Endothelial cell of umbilical vein (primary cell): ENCODE data around the gene TBX20. TPM values are rescaled to one million over a fixed set of nuclear protein-coding genes. Genes with fewer than 3 reads are reported as not detected.

Experiments used
- BruUV-seq: library from RNA; stranded (reverse); fragments of 400-500 nt; replicated peaks from 2 replicates; lab custom pipeline; 2021; lab: Mats Ljungman, UMichigan
- CTCF ChIA-PET: fragments of 300-600, 350-600 bp; sonication (Branson Sonifier 250); formaldehyde crosslinking; loops from one replicate; lab custom pipeline; 2021; ENCODE audit warnings: antibody characterized with exemption, inconsistent platforms; lab: Charles Lee
- POLR2A ChIA-PET: fragments of 300-600, 350-600 bp; sonication (Branson Sonifier 250); formaldehyde crosslinking; loops from one replicate; lab custom pipeline; 2021; ENCODE audit warnings: antibody characterized with exemption, inconsistent platforms; lab: Charles Lee
- DNase-seq: peaks from one replicate; pipeline ENCODE4 v3.0.0-alpha.2; 2011; ENCODE audit warnings: low read depth, low spot score
- FAIRE-seq: peaks from 2 replicates; lab custom pipeline; 2011; peaks lifted over from hg19 to GRCh38; lab: Jason Lieb, UNC
- H2AFZ ChIP-seq: 2 replicates; pipeline ENCODE4 v1.6.0; 2012; ENCODE audit warnings: low read depth, low read length, control low read depth, inconsistent platforms
- H3K27ac ChIP-seq: 2 replicates; pipeline ENCODE4 v1.5.1; 2011; ENCODE audit warnings: low read depth, mild to moderate bottlenecking, control low read depth, low read length, moderate library complexity; ENCODE audit not compliant: insufficient read depth
- H3K27me3 ChIP-seq, 2 experiments: 2 replicates each; pipeline versions ENCODE4 v1.6.0 to v1.6.1; 2011; ENCODE audit warnings: low read length in 2 of 2, mixed read lengths in 1 of 2; ENCODE audit not compliant: control insufficient read depth in 2 of 2, insufficient read depth in 2 of 2
- H3K36me3 ChIP-seq, 2 experiments: 2 replicates in 1 of 2; 3 replicates in 1 of 2; pipeline ENCODE4 v1.5.1; 2011; ENCODE audit warnings: low read length in 2 of 2, mild to moderate bottlenecking in 1 of 2, moderate library complexity in 1 of 2; ENCODE audit not compliant: control insufficient read depth in 2 of 2, insufficient read depth in 2 of 2; ENCODE audit errors: extremely low read depth in 1 of 2
- H3K4me1 ChIP-seq: 3 replicates; pipeline ENCODE4 v1.5.1; 2011; ENCODE audit warnings: mild to moderate bottlenecking, low read length; ENCODE audit not compliant: control insufficient read depth, insufficient read depth; ENCODE audit errors: extremely low read depth
- H3K4me2 ChIP-seq: 2 replicates; pipeline ENCODE4 v1.6.1; 2011; ENCODE audit warnings: low read length, control low read depth, mixed read lengths; ENCODE audit not compliant: insufficient read depth
- H3K4me3 ChIP-seq, 3 experiments: fragments of 200-600 bp in 1 of 3; sonication (generic), shearing (Covaris generic) in 1 of 3; replicated peaks in 1 of 3; 2 replicates each; pipeline ENCODE4 v1.5.1; 2011 to 2016; ENCODE audit warnings: control low read depth in 3 of 3, low read length in 3 of 3, mild to moderate bottlenecking in 2 of 3, inconsistent platforms in 1 of 3, low read depth in 1 of 3, moderate library complexity in 1 of 3; ENCODE audit not compliant: insufficient read depth in 1 of 3
- H3K79me2 ChIP-seq: 2 replicates; pipeline ENCODE4 v1.6.0; 2012; ENCODE audit warnings: low read length, inconsistent platforms; ENCODE audit not compliant: control insufficient read depth, insufficient read depth
- H3K9ac ChIP-seq: replicated peaks from 2 replicates; pipeline ENCODE3; 2011; ENCODE audit warnings: low read length, control low read depth; ENCODE audit not compliant: insufficient read depth; ENCODE audit errors: extremely low read depth
- H3K9me1 ChIP-seq: replicated peaks from 3 replicates; pipeline ENCODE4 v1.6.0; 2011; ENCODE audit warnings: mild to moderate bottlenecking, low read length; ENCODE audit not compliant: control insufficient read depth, insufficient read depth; ENCODE audit errors: extremely low read depth
- H3K9me3 ChIP-seq: replicated peaks from 2 replicates; pipeline ENCODE4 v1.5.1; 2012; ENCODE audit warnings: low read length, inconsistent platforms; ENCODE audit not compliant: control insufficient read depth, insufficient read depth
- H4K20me1 ChIP-seq: replicated peaks from 2 replicates; pipeline ENCODE3; 2011; ENCODE audit warnings: mild to moderate bottlenecking, low read length; ENCODE audit not compliant: control insufficient read depth, insufficient read depth; ENCODE audit errors: extremely low read depth
- EZH2 ChIP-seq: IDR thresholded peaks from 2 replicates; pipeline ENCODE4 v1.6.1; 2012; ENCODE audit warnings: borderline replicate concordance, low read depth, mild to moderate bottlenecking, moderate library complexity, low read length, inconsistent platforms; ENCODE audit not compliant: severe bottlenecking
- FOS ChIP-seq: IDR thresholded peaks from 2 replicates; pipeline ENCODE4 v1.6.1; 2011; ENCODE audit warnings: mild to moderate bottlenecking, low read length, moderate library complexity, borderline replicate concordance; ENCODE audit not compliant: insufficient read depth
- GATA2 ChIP-seq: IDR thresholded peaks from 2 replicates; pipeline ENCODE4 v1.7.0; 2011; ENCODE audit warnings: low read depth, mild to moderate bottlenecking, moderate library complexity, mixed read lengths, low read length; ENCODE audit not compliant: insufficient read length, insufficient read depth
- JUN ChIP-seq: IDR thresholded peaks from 2 replicates; pipeline ENCODE4 v1.6.1; 2011; ENCODE audit warnings: borderline replicate concordance, low read depth; ENCODE audit not compliant: insufficient read length, insufficient read depth
- MAX ChIP-seq: IDR thresholded peaks from 2 replicates; pipeline ENCODE4 v1.6.1; 2011; ENCODE audit not compliant: insufficient read depth, insufficient read length
- MYC ChIP-seq: IDR thresholded peaks from one replicate; pipeline ENCODE4 v1.6.1; 2011; ENCODE audit warnings: mild to moderate bottlenecking, low read depth, low read length
- POLR2A ChIP-seq: IDR thresholded peaks from 2 replicates; pipeline ENCODE4 v1.6.1; 2012; ENCODE audit warnings: low read depth, mild to moderate bottlenecking, control low read depth, low read length
- POLR2AphosphoS5 ChIP-seq: IDR thresholded peaks from 2 replicates; pipeline ENCODE4 v1.6.1; 2012; ENCODE audit warnings: low read depth, mild to moderate bottlenecking, control low read depth, low read length, moderate library complexity; ENCODE audit not compliant: insufficient read depth
- dilution Hi-C: fragments of 300-500 bp; cut with MboI; formaldehyde crosslinking; loops from one replicate; pipeline ENCODE4 v1.15.0; 2019; ENCODE audit warnings: low sequenced_read_pairs; ENCODE audit not compliant: extremely low pct_ligation_motif_present
- intact Hi-C: fragments of 100-400 bp; cut with micrococcal nuclease; formaldehyde crosslinking; loops from one replicate; pipeline ENCODE4 v1.10.0; 2022
- polyA plus RNA-seq, 4 experiments: library from polyadenylated mRNA; depleted of rRNA in 3 of 4; stranded (reverse) in 3 of 4; unstranded in 1 of 4; fragments of >200 nt; gene quantifications; 2 replicates each; pipeline versions ENCODE4 v1.2.1 to v1.2.3, GENCODE V29; 2011 to 2012; ENCODE audit warnings: missing spikeins in 1 of 4
- total RNA-seq: library from RNA; stranded (reverse); gene quantifications from 2 replicates; pipeline ENCODE4 v1.2.3, GENCODE V29; 2021
- TF ChIP-seq, protein P1 (sequence below), 2 donors: IDR thresholded peaks; 1 replicate in 1 of 2; 2 replicates in 1 of 2; pipeline ENCODE4 v1.5.1; 2011; ENCODE audit warnings: low read length in 2 of 2, mild to moderate bottlenecking in 2 of 2, moderate library complexity in 2 of 2, control low read depth in 1 of 2, inconsistent platforms in 1 of 2, low read depth in 1 of 2; ENCODE audit not compliant: insufficient read depth in 1 of 2; ENCODE audit errors: extremely low read depth in 1 of 2

TBX20 gene
- total and polyA plus RNA-seq, 2 donors (not counting 3 experiments of a cell fraction or from before 2014, with no cell fraction given), result not detected

GRCh38 chr7:35261476-35262285 is 7.8 kb upstream of the TBX20 start:
- POLR2A ChIA-PET, result no interaction called here
- dilution Hi-C loops, result no loop called here

DNA sequence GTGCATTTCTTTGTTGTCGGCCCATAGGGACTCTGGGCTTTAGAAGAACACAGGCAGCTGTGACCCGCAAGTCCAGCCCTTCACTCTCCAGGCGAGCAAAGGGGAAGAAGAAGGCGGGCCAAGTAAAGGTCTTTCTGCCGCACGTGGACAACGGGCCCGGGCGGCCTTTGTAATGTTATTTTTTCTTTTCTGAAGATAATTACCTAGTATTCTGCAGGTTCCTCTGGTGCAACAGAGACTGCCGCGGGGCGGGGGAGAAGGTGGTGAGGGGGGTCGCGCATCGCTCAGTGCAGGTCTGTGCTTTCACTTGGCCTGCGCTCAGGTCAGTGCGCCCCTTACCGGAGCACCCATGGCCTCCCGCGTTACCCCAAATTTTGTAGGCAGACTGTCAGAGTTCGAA is 7.1 kb upstream of the TBX20 start:
- H2AFZ ChIP-seq, result no peak overlapping the region
- intact Hi-C loops (no loop called here), dilution Hi-C loops (no loop called here)
- H3K27me3 ChIP-seq, result peaks cover 69 to 84% of the 10 kb centered on the region in 2 experiments
- CTCF ChIA-PET, result interaction anchor here (1.2 kb wide), 1 partner anchor 11 kb away, joined by 4 read pairs; no protein-coding TSS in a partner anchor
- H3K36me3 ChIP-seq, result no peaks in the 10 kb centered on the region
- FAIRE-seq (no peak), DNase-seq (no peak)
- no peaks in the 10 kb centered on the region for H4K20me1 ChIP-seq
- no peak overlapping the region for H3K4me3 ChIP-seq
- H3K27ac ChIP-seq, result no peak overlapping the region
- no TSS peak for BruUV-seq
- no peaks in the 10 kb centered on the region for H3K9me3 ChIP-seq
- no peak overlapping the region for H3K4me2 ChIP-seq
- H3K9me1 ChIP-seq, result no peaks in the 10 kb centered on the region
- POLR2A ChIA-PET, result no interaction called here
- TF ChIP-seq POLR2A, result no peak
- TF ChIP-seq MAX, result no peak
- no peak for TF ChIP-seq JUN
- TF ChIP-seq FOS, result no peak
- no peak for TF ChIP-seq POLR2AphosphoS5
- no peak for TF ChIP-seq MYC
- TF ChIP-seq, protein P1, sequence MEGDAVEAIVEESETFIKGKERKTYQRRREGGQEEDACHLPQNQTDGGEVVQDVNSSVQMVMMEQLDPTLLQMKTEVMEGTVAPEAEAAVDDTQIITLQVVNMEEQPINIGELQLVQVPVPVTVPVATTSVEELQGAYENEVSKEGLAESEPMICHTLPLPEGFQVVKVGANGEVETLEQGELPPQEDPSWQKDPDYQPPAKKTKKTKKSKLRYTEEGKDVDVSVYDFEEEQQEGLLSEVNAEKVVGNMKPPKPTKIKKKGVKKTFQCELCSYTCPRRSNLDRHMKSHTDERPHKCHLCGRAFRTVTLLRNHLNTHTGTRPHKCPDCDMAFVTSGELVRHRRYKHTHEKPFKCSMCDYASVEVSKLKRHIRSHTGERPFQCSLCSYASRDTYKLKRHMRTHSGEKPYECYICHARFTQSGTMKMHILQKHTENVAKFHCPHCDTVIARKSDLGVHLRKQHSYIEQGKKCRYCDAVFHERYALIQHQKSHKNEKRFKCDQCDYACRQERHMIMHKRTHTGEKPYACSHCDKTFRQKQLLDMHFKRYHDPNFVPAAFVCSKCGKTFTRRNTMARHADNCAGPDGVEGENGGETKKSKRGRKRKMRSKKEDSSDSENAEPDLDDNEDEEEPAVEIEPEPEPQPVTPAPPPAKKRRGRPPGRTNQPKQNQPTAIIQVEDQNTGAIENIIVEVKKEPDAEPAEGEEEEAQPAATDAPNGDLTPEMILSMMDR (IDR thresholded peaks at IDR 0.05; ENCODE audit: extremely low read depth in 1 of 2, insufficient read depth in 1 of 2, low read depth in 1 of 2, low read length in 2 of 2), result no peak
- no peak for TF ChIP-seq GATA2
- no peak for TF ChIP-seq EZH2
- H3K79me2 ChIP-seq, result no peaks in the 10 kb centered on the region
- H3K9ac ChIP-seq, result no peak overlapping the region
- no peaks in the 10 kb centered on the region for H3K4me1 ChIP-seq

More at GRCh38 chr7:35261476-35262285, 7.8 kb upstream of the TBX20 start:
- FAIRE-seq (no peak), DNase-seq (no peak)
- H3K36me3 ChIP-seq, result no peaks in the 10 kb centered on the region
- no peak overlapping the region for H3K4me2 ChIP-seq
- H3K9ac ChIP-seq, result no peak overlapping the region
- no peaks in the 10 kb centered on the region for H3K9me3 ChIP-seq
- CTCF ChIA-PET, result interaction anchor here (1.0 to 1.2 kb wide), 2 partner anchors 12 to 448 kb away, joined by 3 to 4 read pairs; no protein-coding TSS in a partner anchor
- H3K4me3 ChIP-seq, result no peak overlapping the region
- intact Hi-C loops, result no loop called here
- no peaks in the 10 kb centered on the region for H3K79me2 ChIP-seq
- H3K9me1 ChIP-seq, result no peaks in the 10 kb centered on the region
- H2AFZ ChIP-seq, result no peak overlapping the region
- TF ChIP-seq MAX (no peak), EZH2 (peak; percentile 97)
- peaks cover 62 to 78% of the 10 kb centered on the region in 2 experiments for H3K27me3 ChIP-seq
- no peak overlapping the region for H3K27ac ChIP-seq
- no peaks in the 10 kb centered on the region for H4K20me1 ChIP-seq
- no TSS peak for BruUV-seq
- H3K4me1 ChIP-seq, result no peaks in the 10 kb centered on the region
